ENCODE data around the gene JAKMIP1. TPM values are rescaled to one million over a fixed set of nuclear protein-coding genes. Genes with fewer than 3 reads are reported as not detected.

JAKMIP1 gene
- polyA plus RNA-seq, 3 donors, result 0.08 TPM; not detected in 2

DNA sequence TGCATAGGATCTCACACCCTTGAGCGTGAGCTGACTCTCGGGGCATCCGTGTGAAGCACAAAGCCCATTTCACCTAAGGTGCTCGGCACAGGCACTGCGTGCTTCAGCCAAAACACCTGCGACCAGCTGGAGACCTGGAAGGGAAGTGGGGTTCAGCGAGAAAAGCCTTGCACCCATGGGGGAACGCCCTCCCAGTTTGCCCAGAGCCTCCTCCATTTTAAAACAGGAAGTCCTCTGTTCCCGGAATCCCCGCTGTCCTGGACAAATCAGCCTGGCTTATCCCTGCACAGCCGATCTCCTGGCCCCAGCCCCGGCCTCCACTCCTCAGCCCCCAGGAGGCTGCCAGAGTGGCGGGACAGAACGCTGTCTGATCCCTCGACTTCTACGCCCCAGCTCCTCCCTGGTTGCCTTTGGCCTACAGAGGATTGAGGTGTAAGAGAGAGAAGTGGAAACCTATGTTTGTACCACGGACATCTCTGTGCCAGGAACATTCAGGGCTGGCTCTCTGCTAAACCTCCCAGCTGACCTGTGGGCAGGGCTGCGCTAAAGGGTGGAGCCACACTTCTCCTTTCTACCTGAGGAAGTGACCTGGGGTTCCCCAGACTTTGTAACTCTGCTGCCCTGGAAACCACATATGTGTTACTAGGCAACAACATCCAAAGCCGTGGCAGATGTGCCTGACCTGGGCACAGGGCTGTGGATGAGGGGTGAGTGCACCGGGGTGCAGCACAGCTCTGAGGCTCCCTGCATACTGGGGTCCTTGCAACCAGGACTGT lies 178.3 kb downstream of the JAKMIP1 start:
- TF ChIP-seq, protein P1, sequence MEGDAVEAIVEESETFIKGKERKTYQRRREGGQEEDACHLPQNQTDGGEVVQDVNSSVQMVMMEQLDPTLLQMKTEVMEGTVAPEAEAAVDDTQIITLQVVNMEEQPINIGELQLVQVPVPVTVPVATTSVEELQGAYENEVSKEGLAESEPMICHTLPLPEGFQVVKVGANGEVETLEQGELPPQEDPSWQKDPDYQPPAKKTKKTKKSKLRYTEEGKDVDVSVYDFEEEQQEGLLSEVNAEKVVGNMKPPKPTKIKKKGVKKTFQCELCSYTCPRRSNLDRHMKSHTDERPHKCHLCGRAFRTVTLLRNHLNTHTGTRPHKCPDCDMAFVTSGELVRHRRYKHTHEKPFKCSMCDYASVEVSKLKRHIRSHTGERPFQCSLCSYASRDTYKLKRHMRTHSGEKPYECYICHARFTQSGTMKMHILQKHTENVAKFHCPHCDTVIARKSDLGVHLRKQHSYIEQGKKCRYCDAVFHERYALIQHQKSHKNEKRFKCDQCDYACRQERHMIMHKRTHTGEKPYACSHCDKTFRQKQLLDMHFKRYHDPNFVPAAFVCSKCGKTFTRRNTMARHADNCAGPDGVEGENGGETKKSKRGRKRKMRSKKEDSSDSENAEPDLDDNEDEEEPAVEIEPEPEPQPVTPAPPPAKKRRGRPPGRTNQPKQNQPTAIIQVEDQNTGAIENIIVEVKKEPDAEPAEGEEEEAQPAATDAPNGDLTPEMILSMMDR (IDR thresholded peaks at IDR 0.05), result no peak
- Histone ChIP-seq H3K79me2 (ENCODE audit: insufficient read depth, low read length) (no peaks in the 10 kb centered on the region), H4K20me1 (ENCODE audit: insufficient read depth, low read length) (no peaks in the 10 kb centered on the region), H3K9me3 (replicated peaks in 1 of 2; ENCODE audit: control insufficient read depth in 1 of 2, insufficient read depth in 1 of 2, low read length in 2 of 2) (no peaks in the 10 kb centered on the region), H3K4me3 (replicated peaks in 1 of 3; ENCODE audit: low read depth in 2 of 3, low read length in 3 of 3) (no peak overlapping the region), H3K4me1 (ENCODE audit: control insufficient read depth in 1 of 2, insufficient read depth in 2 of 2, low read length in 2 of 2) (no peaks in the 10 kb centered on the region), H3K4me2 (replicated peaks; ENCODE audit: extremely low read depth, low read length, poor library complexity, severe bottlenecking) (no peak overlapping the region), H2AFZ (ENCODE audit: insufficient read depth, low read depth, low read length, poor library complexity, severe bottlenecking) (no peak overlapping the region), H3K9ac (ENCODE audit: insufficient read depth, low read length, poor library complexity, severe bottlenecking) (no peak overlapping the region), H3K27me3 (ENCODE audit: control insufficient read depth in 2 of 2, insufficient read depth in 2 of 2, low read length in 2 of 2) (no peaks in the 10 kb centered on the region), H3K27ac (ENCODE audit: low read depth in 1 of 2, low read length in 2 of 2) (no peak overlapping the region), H3K36me3 (replicated peaks in 1 of 2; ENCODE audit: control insufficient read depth in 1 of 2, insufficient read depth in 2 of 2, low read length in 2 of 2) (no peaks in the 10 kb centered on the region)
- intact Hi-C loops (cut with micrococcal nuclease), result no loop called here
- H3K4me1 Mint-ChIP-seq, result no peaks in the 10 kb centered on the region
- no peak overlapping the region for H3K4me3 Mint-ChIP-seq
- H3K27ac Mint-ChIP-seq, result no peak overlapping the region
- DNase-seq, result no peak
- 86% methylated on average over 16 of the region's 20 CpGs for WGBS (ENCODE audit: insufficient coverage)
- H3K36me3 Mint-ChIP-seq, result no peaks in the 10 kb centered on the region
- peaks cover 2 to 5% (median 4%) of the 10 kb centered on the region in 3 donors for H3K27me3 Mint-ChIP-seq (ENCODE audit: low read depth in 3 of 3)
- no peaks in the 10 kb centered on the region for H3K9me3 Mint-ChIP-seq

DNA sequence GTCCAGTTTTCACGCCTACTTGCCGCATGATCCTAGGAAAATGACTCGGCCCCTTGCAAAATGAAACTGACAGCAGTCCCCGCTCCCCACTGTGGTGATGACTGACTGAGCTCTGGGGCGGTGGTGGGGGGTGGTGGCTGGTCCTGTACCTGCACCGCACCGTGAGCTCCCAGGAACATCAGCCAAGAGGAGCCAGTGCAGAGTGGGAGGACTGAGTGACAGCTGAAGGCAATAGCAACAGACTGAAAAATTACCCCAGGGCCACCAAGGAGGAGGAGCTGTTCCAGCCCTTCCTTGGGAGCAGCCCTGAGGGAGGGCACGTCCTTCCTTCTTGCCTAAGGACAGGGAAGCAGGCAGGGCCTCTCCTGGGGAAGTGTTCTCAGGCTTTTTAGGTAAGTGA lies 179.7 kb downstream of the JAKMIP1 start:
- 92% methylated on average over 6 of the region's 8 CpGs for WGBS (ENCODE audit: insufficient coverage)
- Mint-ChIP-seq H3K36me3 (no peaks in the 10 kb centered on the region), H3K9me3 (no peaks in the 10 kb centered on the region), H3K4me1 (no peaks in the 10 kb centered on the region), H3K4me3 (no peak overlapping the region), H3K27me3 (ENCODE audit: low read depth in 3 of 3) (peaks cover 2 to 4% (median 4%) of the 10 kb centered on the region in 3 donors), H3K27ac (no peak overlapping the region)
- Histone ChIP-seq H3K9me3 (replicated peaks in 1 of 2; ENCODE audit: control insufficient read depth in 1 of 2, insufficient read depth in 1 of 2, low read length in 2 of 2) (no peaks in the 10 kb centered on the region), H3K36me3 (replicated peaks in 1 of 2; ENCODE audit: control insufficient read depth in 1 of 2, insufficient read depth in 2 of 2, low read length in 2 of 2) (no peaks in the 10 kb centered on the region), H3K9ac (ENCODE audit: insufficient read depth, low read length, poor library complexity, severe bottlenecking) (no peak overlapping the region), H4K20me1 (ENCODE audit: insufficient read depth, low read length) (no peaks in the 10 kb centered on the region), H3K27ac (ENCODE audit: low read depth in 1 of 2, low read length in 2 of 2) (no peak overlapping the region), H3K27me3 (ENCODE audit: control insufficient read depth in 2 of 2, insufficient read depth in 2 of 2, low read length in 2 of 2) (no peaks in the 10 kb centered on the region), H3K4me3 (replicated peaks in 1 of 3; ENCODE audit: low read depth in 2 of 3, low read length in 3 of 3) (no peak overlapping the region), H2AFZ (ENCODE audit: insufficient read depth, low read depth, low read length, poor library complexity, severe bottlenecking) (no peak overlapping the region), H3K4me1 (ENCODE audit: control insufficient read depth in 1 of 2, insufficient read depth in 2 of 2, low read length in 2 of 2) (no peaks in the 10 kb centered on the region), H3K4me2 (replicated peaks; ENCODE audit: extremely low read depth, low read length, poor library complexity, severe bottlenecking) (no peak overlapping the region), H3K79me2 (ENCODE audit: insufficient read depth, low read length) (no peaks in the 10 kb centered on the region)
- no peak for DNase-seq
- intact Hi-C loops (cut with micrococcal nuclease), result no loop called here
- TF ChIP-seq, protein P1 (IDR thresholded peaks at IDR 0.05), result no peak

Data from CD14-positive monocyte (primary cell).